Measurements from ENCODE around the gene JAM3. TPM values are rescaled to one million over a fixed set of nuclear protein-coding genes. Genes with fewer than 3 reads are reported as not detected.

Gene JAM3
- total RNA-seq, 1 experiment from 2014 or later = 32.9 TPM

GRCh38 chr11:134046681-134047449 lies 22.0 kb upstream of the JAM3 start (continued):
- TF ChIP-seq FOXP4 (CRISPR knock-in tag; IDR thresholded peaks at IDR 0.05) (no peak), ZNF425 (CRISPR knock-in tag; conservative IDR thresholded peaks at IDR 0.05) (no peak)

- Mint-ChIP-seq H3K4me3 (no peak overlapping the region), H3K36me3 (no peaks in the 10 kb centered on the region), H3K9me3 (no peaks in the 10 kb centered on the region), H3K27me3 (ENCODE audit: low read depth) (peaks cover 7% of the 10 kb centered on the region; the same call in 1 of the 2 replicates), H3K27ac (no peak overlapping the region), H3K4me1 (peaks cover 44% of the 10 kb centered on the region)
- TF ChIP-seq NFYB (CRISPR knock-in tag; conservative IDR thresholded peaks at IDR 0.05; ENCODE audit: low read depth) = peak; percentile 51
- TF ChIP-seq ATF1 (CRISPR knock-in tag; IDR thresholded peaks at IDR 0.05) = no peak
- DNase-seq (ENCODE audit: low spot score) (no peak), ATAC-seq (peak; percentile 6; the same call in 1 of the 2 replicates)
- POLR2A ChIA-PET = no interaction called here
- CTCF ChIA-PET = interaction anchor here (1.0 to 9.7 kb wide), 7 partner anchors 9 to 120 kb away, joined by 3 to 125 read pairs (median 4); no protein-coding TSS in a partner anchor
Observed at GRCh38 chr11:134047586-134047999, 21.3 kb upstream of the JAM3 start.

GRCh38 chr11:134048028-134048427 lies 20.8 kb upstream of the JAM3 start:
- TF ChIP-seq ZNF317 (CRISPR knock-in tag; IDR thresholded peaks at IDR 0.05; ENCODE audit: borderline replicate concordance, low read depth) (no peak), HMGA2 (CRISPR knock-in tag; IDR thresholded peaks at IDR 0.05) (no peak; the same call in 1 of the 2 replicates), ZBTB43 (CRISPR knock-in tag; IDR thresholded peaks at IDR 0.05) (no peak), NR1H2 (CRISPR knock-in tag; IDR thresholded peaks at IDR 0.05) (no peak), IRF1 (CRISPR knock-in tag; IDR thresholded peaks at IDR 0.05) (no peak), AFF4 (CRISPR knock-in tag; IDR thresholded peaks at IDR 0.05; ENCODE audit: borderline replicate concordance) (no peak), ATF2 (CRISPR knock-in tag; IDR thresholded peaks at IDR 0.05; ENCODE audit: borderline replicate concordance, low read depth) (no peak), FOXK1 (CRISPR knock-in tag; IDR thresholded peaks at IDR 0.05) (no peak), ZNF232 (CRISPR knock-in tag; IDR thresholded peaks at IDR 0.05) (no peak), ATF3 (CRISPR knock-in tag; conservative IDR thresholded peaks at IDR 0.05) (no peak)
- Mint-ChIP-seq H3K4me1 (peaks cover 47% of the 10 kb centered on the region), H3K27ac (no peak overlapping the region), H3K36me3 (no peaks in the 10 kb centered on the region), H3K27me3 (ENCODE audit: low read depth) (peaks cover 7% of the 10 kb centered on the region; the same call in 1 of the 2 replicates), H3K9me3 (no peaks in the 10 kb centered on the region), H3K4me3 (no peak overlapping the region)
- CTCF ChIA-PET = interaction anchor here (1.0 to 9.7 kb wide), 7 partner anchors 9 to 120 kb away, joined by 3 to 125 read pairs (median 4); no protein-coding TSS in a partner anchor
- DNase-seq (ENCODE audit: low spot score) (no peak), ATAC-seq (no peak)
- POLR2A ChIA-PET = no interaction called here

Data from WTC11 (cell line).